HG03095 (cell line): ENCODE results near the gene SNUPN.
"Not testable (repeated sequence)": the region's sequence is repeated elsewhere in the genome, so short reads cannot be mapped to it uniquely, and the experiment has no call there.

ENCODE experiments used
- ATAC-seq: cut with Tn5 transposase; IDR thresholded peaks from one replicate; pipeline ENCODE4 v1.9.1; 2021; ENCODE audit warnings: moderate library complexity; ENCODE audit not compliant: unreplicated experiment

Gene SNUPN

GRCh38 chr15:75584121-75584520, 41.4 kb downstream of the SNUPN start:
- ATAC-seq, result no peak

GRCh38 chr15:75583701-75584100, 41.8 kb downstream of the SNUPN start:
- ATAC-seq, result no peak

GRCh38 chr15:75582943-75583342, 42.6 kb downstream of the SNUPN start:
- ATAC-seq, result not testable (repeated sequence)

GRCh38 chr15:75578948-75579920, 46.3 kb downstream of the SNUPN start, which contains the start of gene PTPN9:
TSS of gene PTPN9 (minus strand) at chr15:75579315. CDS start at chr15:75578776, 539 bp downstream.
- no peak for ATAC-seq

- ATAC-seq, result no peak
Observed at GRCh38 chr15:75578173-75578947, 47.2 kb downstream of the SNUPN start.

DNA sequence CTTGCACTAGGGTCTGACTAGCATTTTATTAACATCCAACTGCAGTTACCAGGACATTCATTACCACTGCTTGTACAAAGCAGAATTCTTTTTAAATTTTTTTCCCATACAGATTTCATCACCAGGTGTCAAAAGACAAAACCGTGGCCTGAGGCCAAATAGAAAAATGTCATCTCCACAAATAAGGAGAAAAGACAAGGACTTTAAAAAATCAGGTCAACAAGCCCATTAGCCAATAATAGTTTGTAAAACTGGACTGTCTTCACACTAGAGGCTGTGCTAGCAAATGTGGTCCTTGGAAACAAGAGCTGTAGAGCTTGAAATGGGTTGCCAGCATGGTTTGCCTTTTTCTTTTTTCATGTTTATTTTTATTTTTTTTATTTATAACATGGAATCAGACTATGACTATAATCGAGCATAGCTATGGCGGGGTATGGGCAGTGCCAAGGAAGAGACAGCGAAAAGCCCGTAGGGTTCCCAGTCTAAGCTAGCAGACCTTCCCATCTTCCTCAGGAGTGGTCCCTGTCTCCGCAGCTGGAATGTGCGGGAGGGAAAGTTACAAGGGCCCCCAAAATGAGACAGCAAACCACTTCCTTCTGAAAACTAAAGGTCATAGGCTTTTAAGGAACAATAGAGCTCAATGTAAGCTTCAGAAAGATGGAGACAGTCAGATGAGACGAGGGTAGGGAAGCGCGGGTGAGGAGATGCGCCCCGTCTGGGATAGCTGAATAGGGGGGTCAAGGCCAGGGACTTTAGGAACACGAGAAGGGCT, 47.9 kb downstream of the SNUPN start:
- no peak for ATAC-seq

GRCh38 chr15:75573648-75574384, 51.7 kb downstream of the SNUPN start:
- ATAC-seq, result no peak

DNA sequence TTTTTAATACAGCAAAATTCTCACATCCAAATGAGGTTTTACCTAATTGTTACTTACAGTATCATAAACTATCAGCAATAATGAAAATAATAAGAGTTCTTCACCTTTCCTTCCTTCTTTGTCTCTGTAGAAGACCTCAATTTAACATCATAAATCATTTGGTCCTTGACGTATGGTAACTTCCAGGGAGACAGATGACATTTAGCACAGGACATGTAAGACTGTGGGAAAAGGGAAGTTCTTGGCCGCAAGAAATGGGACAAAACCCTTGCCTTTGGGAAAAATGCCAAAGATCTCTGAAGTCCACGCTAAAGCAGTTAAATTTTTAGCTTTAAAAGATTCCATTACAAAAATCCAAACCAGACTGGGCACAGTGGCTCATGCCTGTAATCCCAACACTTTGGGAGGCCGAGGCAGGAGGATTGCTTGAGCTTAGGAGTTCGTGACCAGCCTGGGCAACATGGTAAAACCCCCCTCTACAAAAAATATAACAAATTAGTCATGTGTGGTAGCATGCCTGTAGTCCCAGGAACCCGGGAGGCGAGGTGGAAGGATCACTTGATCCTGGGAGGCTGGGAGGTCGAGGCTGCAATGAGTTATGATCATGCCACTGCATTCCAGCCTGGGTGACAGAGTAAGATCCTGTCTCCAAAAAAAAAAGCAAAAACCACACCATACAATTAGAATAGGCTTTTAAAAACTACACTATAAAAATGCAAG, 55.2 kb downstream of the SNUPN start:
- ATAC-seq, result no peak

GRCh38 chr15:75565062-75565970, 60.2 kb downstream of the SNUPN start:
- ATAC-seq, result no peak

DNA sequence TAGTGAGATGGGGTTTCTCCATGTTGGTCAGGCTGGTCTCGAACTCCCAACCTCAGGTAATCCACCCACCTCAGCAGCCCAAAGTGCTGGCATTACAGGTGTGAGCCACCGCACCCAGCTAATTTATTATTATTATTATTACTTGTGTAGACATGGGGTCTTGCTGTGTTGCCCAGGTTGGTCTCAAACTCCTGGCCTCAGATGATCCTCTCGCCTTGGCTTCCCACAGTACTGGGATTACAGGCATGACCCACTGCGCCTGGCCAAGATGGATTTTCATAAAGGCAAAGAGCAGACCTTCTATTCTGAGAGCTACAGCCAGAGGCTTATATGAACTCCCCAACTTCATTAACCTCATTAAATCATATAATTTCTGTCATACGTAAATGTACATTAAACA, 63.6 kb downstream of the SNUPN start:
- no peak for ATAC-seq

DNA sequence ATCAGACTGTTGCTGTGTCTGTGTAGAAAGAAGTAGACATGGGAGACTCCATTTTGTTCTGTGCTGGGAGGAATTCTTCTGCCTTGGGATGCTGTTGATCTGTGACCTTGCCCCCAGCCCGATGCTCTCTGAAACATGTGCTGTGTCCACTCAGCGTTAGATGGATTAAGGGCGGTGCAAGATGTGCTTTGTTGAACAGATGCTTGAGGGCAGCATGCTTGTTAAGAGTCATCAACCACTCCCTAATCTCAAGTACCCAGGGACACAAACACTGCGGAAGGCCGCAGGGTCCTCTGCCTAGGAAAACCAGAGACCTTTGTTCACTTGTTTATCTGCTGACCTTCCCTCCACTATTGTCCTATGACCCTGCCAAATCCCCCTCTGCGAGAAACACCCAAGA, 66.2 kb downstream of the SNUPN start:
- ATAC-seq, result not testable (repeated sequence)

DNA sequence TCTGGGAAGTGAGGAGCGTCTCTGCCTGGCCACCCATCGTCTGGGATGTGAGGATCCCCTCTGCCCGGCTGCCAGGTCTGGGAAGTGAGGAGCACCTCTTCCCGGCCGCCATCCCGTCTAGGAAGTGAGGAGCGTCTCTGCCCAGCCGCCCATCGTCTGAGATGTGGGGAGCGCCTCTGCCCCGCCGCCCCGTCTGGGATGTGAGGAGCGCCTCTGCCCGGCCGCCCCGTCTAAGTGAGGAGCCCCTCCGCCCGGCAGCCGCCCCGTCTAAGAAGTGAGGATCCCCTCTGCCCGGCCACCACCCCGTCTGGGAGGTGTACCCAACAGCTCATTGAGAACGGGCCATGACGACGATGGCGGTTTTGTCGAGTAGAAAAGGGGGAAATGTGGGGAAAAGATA, 66.6 kb downstream of the SNUPN start:
- not testable (repeated sequence) for ATAC-seq

DNA sequence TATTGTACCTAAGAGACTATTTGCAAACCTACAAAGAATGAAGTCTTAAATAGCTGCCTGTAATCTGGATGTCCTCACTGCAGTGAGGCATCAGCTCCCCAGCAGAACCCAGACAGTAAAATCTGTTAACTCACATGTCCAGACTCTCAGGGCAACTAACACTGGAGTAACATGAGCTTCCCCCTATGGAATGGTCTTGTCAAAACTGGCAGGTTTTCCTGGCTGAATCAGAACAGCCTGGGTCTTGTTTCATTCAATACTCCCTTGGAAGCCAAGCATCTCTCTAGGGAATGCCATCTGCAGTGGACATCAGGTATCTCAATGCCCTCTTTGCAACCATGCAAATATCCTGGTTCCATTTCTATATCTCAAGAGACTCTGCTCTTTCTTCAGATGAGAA, 70.8 kb downstream of the SNUPN start:
- ATAC-seq, result no peak

DNA sequence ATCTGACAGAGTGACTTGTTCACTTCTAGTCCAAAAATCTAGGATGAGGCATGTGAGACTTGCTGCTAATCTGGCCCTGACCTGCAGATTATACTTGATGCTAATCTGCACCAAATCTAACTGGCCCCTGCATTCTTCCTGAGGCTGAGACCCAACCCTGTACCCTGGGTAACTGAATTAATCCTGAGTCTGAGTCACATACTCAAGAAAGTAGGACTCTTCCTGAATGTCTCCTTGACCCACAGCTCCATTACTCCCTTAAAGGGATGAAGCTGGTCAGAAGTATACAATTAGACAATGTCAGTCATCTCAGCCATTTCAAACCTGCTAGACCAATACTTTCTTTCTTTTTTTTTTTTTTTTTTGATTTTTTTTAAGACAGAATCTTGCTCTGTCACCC, 71.9 kb downstream of the SNUPN start:
- no peak for ATAC-seq

DNA sequence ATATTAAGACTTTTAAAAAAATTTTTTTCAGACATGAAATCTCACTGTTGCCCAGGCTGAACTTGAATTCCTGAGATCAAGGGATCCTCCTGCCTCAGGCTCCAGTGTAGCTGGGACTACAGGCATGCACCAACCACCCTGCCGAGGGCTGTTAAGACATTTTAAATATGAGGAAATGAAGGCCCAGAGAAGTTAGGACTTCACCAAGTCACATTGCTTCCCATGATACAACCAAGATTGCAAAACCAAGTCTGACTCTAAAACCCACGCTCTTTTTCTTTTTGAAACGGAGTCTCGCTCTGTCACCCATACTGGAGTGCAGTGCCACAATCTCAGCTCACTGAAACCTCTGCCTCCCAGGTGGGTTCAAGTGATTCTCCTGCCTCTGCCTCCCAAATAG, 74.4 kb downstream of the SNUPN start:
- ATAC-seq, result no peak
